ENCODE results near the gene HAO2.

Gene HAO2

GRCh38 chr1:119379117-119379516 is 10.5 kb downstream of the HAO2 start:
- no peak overlapping the region for H3K27ac ChIP-seq (ENCODE audit: low read depth, low read length)
- no peak overlapping the region for H3K4me3 ChIP-seq (ENCODE audit: low read depth, low read length)
- no peaks in the 10 kb centered on the region for H3K36me3 ChIP-seq (ENCODE audit: insufficient read depth, low read length)
- no peaks in the 10 kb centered on the region for H3K4me1 ChIP-seq (ENCODE audit: control insufficient read depth, insufficient read depth, low read length, unreplicated experiment)
- H3K27me3 ChIP-seq (ENCODE audit: insufficient read depth, low read length) = peaks cover 20% of the 10 kb centered on the region
- H2AFZ ChIP-seq (ENCODE audit: low read length, unreplicated experiment) = no peak overlapping the region
- no peaks in the 10 kb centered on the region for H3K79me2 ChIP-seq (ENCODE audit: control insufficient read depth, insufficient read depth, low read length, unreplicated experiment)

- no peaks in the 10 kb centered on the region for H3K36me3 ChIP-seq (ENCODE audit: insufficient read depth, low read length)
- peaks cover 28% of the 10 kb centered on the region for H3K27me3 ChIP-seq (ENCODE audit: insufficient read depth, low read length)
- H2AFZ ChIP-seq (ENCODE audit: low read length, unreplicated experiment) = no peak overlapping the region
- H3K27ac ChIP-seq (ENCODE audit: low read depth, low read length) = no peak overlapping the region
- H3K4me3 ChIP-seq (ENCODE audit: low read depth, low read length) = no peak overlapping the region
- no peaks in the 10 kb centered on the region for H3K79me2 ChIP-seq (ENCODE audit: control insufficient read depth, insufficient read depth, low read length, unreplicated experiment)
- no peaks in the 10 kb centered on the region for H3K4me1 ChIP-seq (ENCODE audit: control insufficient read depth, insufficient read depth, low read length, unreplicated experiment)
Measured at GRCh38 chr1:119380304-119380703, 11.7 kb downstream of the HAO2 start.

GRCh38 chr1:119380983-119381662 is 12.5 kb downstream of the HAO2 start:
- Histone ChIP-seq H3K27ac (ENCODE audit: low read depth, low read length) (no peak overlapping the region), H3K79me2 (ENCODE audit: control insufficient read depth, insufficient read depth, low read length, unreplicated experiment) (no peaks in the 10 kb centered on the region), H3K4me1 (ENCODE audit: control insufficient read depth, insufficient read depth, low read length, unreplicated experiment) (no peaks in the 10 kb centered on the region), H3K27me3 (ENCODE audit: insufficient read depth, low read length) (peaks cover 33% of the 10 kb centered on the region), H2AFZ (ENCODE audit: low read length, unreplicated experiment) (no peak overlapping the region), H3K4me3 (ENCODE audit: low read depth, low read length) (no peak overlapping the region), H3K36me3 (ENCODE audit: insufficient read depth, low read length) (no peaks in the 10 kb centered on the region)

GRCh38 chr1:119384591-119384990 is 16.0 kb downstream of the HAO2 start:
- no peak overlapping the region for H3K27ac ChIP-seq (ENCODE audit: low read depth, low read length)
- no peaks in the 10 kb centered on the region for H3K79me2 ChIP-seq (ENCODE audit: control insufficient read depth, insufficient read depth, low read length, unreplicated experiment)
- no peaks in the 10 kb centered on the region for H3K36me3 ChIP-seq (ENCODE audit: insufficient read depth, low read length)
- H3K4me3 ChIP-seq (ENCODE audit: low read depth, low read length) = no peak overlapping the region
- no peak overlapping the region for H2AFZ ChIP-seq (ENCODE audit: low read length, unreplicated experiment)
- peaks cover 44% of the 10 kb centered on the region for H3K27me3 ChIP-seq (ENCODE audit: insufficient read depth, low read length)
- no peaks in the 10 kb centered on the region for H3K4me1 ChIP-seq (ENCODE audit: control insufficient read depth, insufficient read depth, low read length, unreplicated experiment)

GRCh38 chr1:119385650-119386049 is 17.1 kb downstream of the HAO2 start:
- no peak overlapping the region for H3K27ac ChIP-seq (ENCODE audit: low read depth, low read length)
- H3K79me2 ChIP-seq (ENCODE audit: control insufficient read depth, insufficient read depth, low read length, unreplicated experiment) = no peaks in the 10 kb centered on the region
- no peaks in the 10 kb centered on the region for H3K36me3 ChIP-seq (ENCODE audit: insufficient read depth, low read length)
- peaks cover 47% of the 10 kb centered on the region for H3K27me3 ChIP-seq (ENCODE audit: insufficient read depth, low read length)
- no peak overlapping the region for H2AFZ ChIP-seq (ENCODE audit: low read length, unreplicated experiment)
- no peaks in the 10 kb centered on the region for H3K4me1 ChIP-seq (ENCODE audit: control insufficient read depth, insufficient read depth, low read length, unreplicated experiment)
- H3K4me3 ChIP-seq (ENCODE audit: low read depth, low read length) = no peak overlapping the region

- no peak overlapping the region for H3K27ac ChIP-seq (ENCODE audit: low read depth, low read length)
- no peaks in the 10 kb centered on the region for H3K36me3 ChIP-seq (ENCODE audit: insufficient read depth, low read length)
- peaks cover 69% of the 10 kb centered on the region for H3K27me3 ChIP-seq (ENCODE audit: insufficient read depth, low read length)
- no peaks in the 10 kb centered on the region for H3K4me1 ChIP-seq (ENCODE audit: control insufficient read depth, insufficient read depth, low read length, unreplicated experiment)
- H2AFZ ChIP-seq (ENCODE audit: low read length, unreplicated experiment) = no peak overlapping the region
- no peak overlapping the region for H3K4me3 ChIP-seq (ENCODE audit: low read depth, low read length)
- no peaks in the 10 kb centered on the region for H3K79me2 ChIP-seq (ENCODE audit: control insufficient read depth, insufficient read depth, low read length, unreplicated experiment)
Measured at GRCh38 chr1:119387858-119388257, 19.3 kb downstream of the HAO2 start.

GRCh38 chr1:119388450-119388849 is 19.9 kb downstream of the HAO2 start:
- H3K27me3 ChIP-seq (ENCODE audit: insufficient read depth, low read length) = peaks cover 75% of the 10 kb centered on the region
- H3K4me3 ChIP-seq (ENCODE audit: low read depth, low read length) = no peak overlapping the region
- H3K36me3 ChIP-seq (ENCODE audit: insufficient read depth, low read length) = no peaks in the 10 kb centered on the region
- no peak overlapping the region for H3K27ac ChIP-seq (ENCODE audit: low read depth, low read length)
- no peak overlapping the region for H2AFZ ChIP-seq (ENCODE audit: low read length, unreplicated experiment)
- H3K79me2 ChIP-seq (ENCODE audit: control insufficient read depth, insufficient read depth, low read length, unreplicated experiment) = no peaks in the 10 kb centered on the region
- H3K4me1 ChIP-seq (ENCODE audit: control insufficient read depth, insufficient read depth, low read length, unreplicated experiment) = no peaks in the 10 kb centered on the region

- H3K36me3 ChIP-seq (ENCODE audit: insufficient read depth, low read length) = no peaks in the 10 kb centered on the region
- no peak overlapping the region for H3K27ac ChIP-seq (ENCODE audit: low read depth, low read length)
- H3K79me2 ChIP-seq (ENCODE audit: control insufficient read depth, insufficient read depth, low read length, unreplicated experiment) = no peaks in the 10 kb centered on the region
- H2AFZ ChIP-seq (ENCODE audit: low read length, unreplicated experiment) = no peak overlapping the region
- peaks cover 82% of the 10 kb centered on the region for H3K27me3 ChIP-seq (ENCODE audit: insufficient read depth, low read length)
- no peaks in the 10 kb centered on the region for H3K4me1 ChIP-seq (ENCODE audit: control insufficient read depth, insufficient read depth, low read length, unreplicated experiment)
- no peak overlapping the region for H3K4me3 ChIP-seq (ENCODE audit: low read depth, low read length)
Measured at GRCh38 chr1:119390526-119390925, 21.9 kb downstream of the HAO2 start.

- Histone ChIP-seq H3K36me3 (ENCODE audit: insufficient read depth, low read length) (no peaks in the 10 kb centered on the region), H3K4me3 (ENCODE audit: low read depth, low read length) (no peak overlapping the region), H2AFZ (ENCODE audit: low read length, unreplicated experiment) (no peak overlapping the region), H3K79me2 (ENCODE audit: control insufficient read depth, insufficient read depth, low read length, unreplicated experiment) (no peaks in the 10 kb centered on the region), H3K4me1 (ENCODE audit: control insufficient read depth, insufficient read depth, low read length, unreplicated experiment) (no peaks in the 10 kb centered on the region), H3K27ac (ENCODE audit: low read depth, low read length) (no peak overlapping the region), H3K27me3 (ENCODE audit: insufficient read depth, low read length) (peaks cover 83% of the 10 kb centered on the region)
Measured at GRCh38 chr1:119391749-119392148, 23.2 kb downstream of the HAO2 start.

GRCh38 chr1:119394085-119394484 is 25.5 kb downstream of the HAO2 start:
- no peak overlapping the region for H3K27ac ChIP-seq (ENCODE audit: low read depth, low read length)
- no peaks in the 10 kb centered on the region for H3K4me1 ChIP-seq (ENCODE audit: control insufficient read depth, insufficient read depth, low read length, unreplicated experiment)
- H3K4me3 ChIP-seq (ENCODE audit: low read depth, low read length) = no peak overlapping the region
- H3K27me3 ChIP-seq (ENCODE audit: insufficient read depth, low read length) = peaks cover 76% of the 10 kb centered on the region
- H3K36me3 ChIP-seq (ENCODE audit: insufficient read depth, low read length) = no peaks in the 10 kb centered on the region
- no peaks in the 10 kb centered on the region for H3K79me2 ChIP-seq (ENCODE audit: control insufficient read depth, insufficient read depth, low read length, unreplicated experiment)
- no peak overlapping the region for H2AFZ ChIP-seq (ENCODE audit: low read length, unreplicated experiment)

GRCh38 chr1:119396982-119397381 is 28.4 kb downstream of the HAO2 start:
- Histone ChIP-seq H3K27ac (ENCODE audit: low read depth, low read length) (no peak overlapping the region), H3K36me3 (ENCODE audit: insufficient read depth, low read length) (no peaks in the 10 kb centered on the region), H3K4me3 (ENCODE audit: low read depth, low read length) (no peak overlapping the region), H3K79me2 (ENCODE audit: control insufficient read depth, insufficient read depth, low read length, unreplicated experiment) (no peaks in the 10 kb centered on the region), H3K27me3 (ENCODE audit: insufficient read depth, low read length) (peaks cover 50% of the 10 kb centered on the region), H3K4me1 (ENCODE audit: control insufficient read depth, insufficient read depth, low read length, unreplicated experiment) (no peaks in the 10 kb centered on the region), H2AFZ (ENCODE audit: low read length, unreplicated experiment) (no peak overlapping the region)
